ENCODE results near the gene TMED4. TPM values are rescaled to one million over a fixed set of nuclear protein-coding genes. Genes with fewer than 3 reads are reported as not detected.
"Not testable (repeated sequence)": the region's sequence is repeated elsewhere in the genome, so short reads cannot be mapped to it uniquely, and the experiment has no call there.

The TMED4 gene
- total and polyA plus RNA-seq, 3 donors from 2014 or later = 77.8 to 236 (median 164) TPM

DNA sequence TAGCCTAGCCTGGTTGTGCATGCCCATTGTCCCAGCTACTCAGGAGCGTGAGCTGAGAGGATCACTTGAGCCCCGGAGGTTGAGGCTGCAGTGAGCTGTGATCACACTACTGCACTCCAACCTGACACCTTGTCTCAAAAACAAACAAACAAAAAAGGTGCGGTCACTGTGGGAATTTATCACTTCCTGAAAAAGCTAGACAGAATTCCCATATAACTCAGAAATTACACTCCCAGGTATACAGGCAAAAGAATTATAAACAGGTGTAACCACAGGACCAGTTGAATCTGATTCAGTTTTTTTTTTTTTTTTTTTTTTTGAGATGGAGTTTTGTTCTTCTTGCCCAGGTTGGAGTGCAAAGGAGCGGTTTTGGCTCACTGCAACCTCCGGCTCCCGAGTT is 21.2 kb upstream of the TMED4 start:
- intact Hi-C loops (cut with DNase I; ENCODE audit: low total_unique reads) = no loop called here

DNA sequence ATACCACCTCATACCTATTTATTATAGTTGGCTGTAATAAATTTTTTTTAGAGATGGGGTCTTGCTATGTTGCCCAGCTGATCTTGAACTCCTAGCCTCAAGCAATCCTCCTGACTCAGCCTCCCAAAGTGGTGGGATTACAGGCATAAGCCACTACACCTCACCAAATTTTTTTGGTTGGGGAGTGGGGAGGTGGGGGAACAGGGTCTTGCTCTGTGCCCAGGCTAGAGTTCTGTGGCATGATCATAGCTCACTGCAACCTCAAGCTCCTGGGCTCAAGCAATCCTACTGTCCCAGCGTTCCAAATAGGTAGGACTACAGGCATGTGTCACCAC is 20.5 kb upstream of the TMED4 start:
- H3K4me1 ChIP-seq = peaks cover 7% of the 10 kb centered on the region
- 70 to 76% methylated on average over 1 of the region's 1 CpG for WGBS, 2 donors
- TF ChIP-seq, protein P1, sequence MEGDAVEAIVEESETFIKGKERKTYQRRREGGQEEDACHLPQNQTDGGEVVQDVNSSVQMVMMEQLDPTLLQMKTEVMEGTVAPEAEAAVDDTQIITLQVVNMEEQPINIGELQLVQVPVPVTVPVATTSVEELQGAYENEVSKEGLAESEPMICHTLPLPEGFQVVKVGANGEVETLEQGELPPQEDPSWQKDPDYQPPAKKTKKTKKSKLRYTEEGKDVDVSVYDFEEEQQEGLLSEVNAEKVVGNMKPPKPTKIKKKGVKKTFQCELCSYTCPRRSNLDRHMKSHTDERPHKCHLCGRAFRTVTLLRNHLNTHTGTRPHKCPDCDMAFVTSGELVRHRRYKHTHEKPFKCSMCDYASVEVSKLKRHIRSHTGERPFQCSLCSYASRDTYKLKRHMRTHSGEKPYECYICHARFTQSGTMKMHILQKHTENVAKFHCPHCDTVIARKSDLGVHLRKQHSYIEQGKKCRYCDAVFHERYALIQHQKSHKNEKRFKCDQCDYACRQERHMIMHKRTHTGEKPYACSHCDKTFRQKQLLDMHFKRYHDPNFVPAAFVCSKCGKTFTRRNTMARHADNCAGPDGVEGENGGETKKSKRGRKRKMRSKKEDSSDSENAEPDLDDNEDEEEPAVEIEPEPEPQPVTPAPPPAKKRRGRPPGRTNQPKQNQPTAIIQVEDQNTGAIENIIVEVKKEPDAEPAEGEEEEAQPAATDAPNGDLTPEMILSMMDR (IDR thresholded peaks at IDR 0.05) = no peak
- TF ChIP-seq POLR2A (IDR thresholded peaks at IDR 0.05) = no peak
- intact Hi-C loops (cut with DNase I; ENCODE audit: low total_unique reads) = no loop called here
- DNase-seq = no peak
- no peak overlapping the region for H3K4me3 ChIP-seq
- no peaks in the 10 kb centered on the region for H3K27me3 ChIP-seq
- H3K27ac ChIP-seq = no peak overlapping the region
- H3K36me3 ChIP-seq (ENCODE audit: low read depth, missing control alignments) = no peaks in the 10 kb centered on the region
- no peaks in the 10 kb centered on the region for H3K9me3 ChIP-seq

More for the DNA sequence above, 21.2 kb upstream of the TMED4 start:
- Histone ChIP-seq H3K27me3 (no peaks in the 10 kb centered on the region), H3K36me3 (ENCODE audit: low read depth, missing control alignments) (no peaks in the 10 kb centered on the region), H3K4me1 (peaks cover 7% of the 10 kb centered on the region), H3K9me3 (no peaks in the 10 kb centered on the region), H3K4me3 (no peak overlapping the region), H3K27ac (no peak overlapping the region)
- DNase-seq = no peak
- WGBS, 2 donors = 78 to 81% methylated on average over 6 of the region's 6 CpGs
- TF ChIP-seq POLR2A (IDR thresholded peaks at IDR 0.05) = no peak
- TF ChIP-seq, protein P1 (IDR thresholded peaks at IDR 0.05) = no peak

DNA sequence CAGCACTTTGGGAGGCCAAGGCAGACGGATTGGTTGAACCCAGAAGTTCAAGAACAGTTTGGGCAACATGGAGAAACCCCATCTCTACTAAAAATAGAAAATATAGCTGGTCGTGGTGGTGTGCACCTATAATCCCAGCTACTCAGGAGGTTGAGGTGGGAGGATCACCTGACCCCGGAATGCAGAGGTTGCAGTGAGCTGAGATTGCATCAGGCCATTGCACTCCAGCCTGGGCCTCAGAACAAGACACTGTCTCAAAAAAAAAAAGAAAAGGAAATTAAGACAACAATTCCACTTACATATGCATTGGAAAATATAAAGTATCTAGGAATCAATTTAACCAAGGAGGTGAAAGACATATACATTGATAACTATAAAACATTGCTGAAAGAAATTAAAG is 17.2 kb upstream of the TMED4 start:
- 60 to 61% methylated on average over 3 of the region's 3 CpGs for WGBS, 2 donors
- no peaks in the 10 kb centered on the region for H3K27me3 ChIP-seq

DNA sequence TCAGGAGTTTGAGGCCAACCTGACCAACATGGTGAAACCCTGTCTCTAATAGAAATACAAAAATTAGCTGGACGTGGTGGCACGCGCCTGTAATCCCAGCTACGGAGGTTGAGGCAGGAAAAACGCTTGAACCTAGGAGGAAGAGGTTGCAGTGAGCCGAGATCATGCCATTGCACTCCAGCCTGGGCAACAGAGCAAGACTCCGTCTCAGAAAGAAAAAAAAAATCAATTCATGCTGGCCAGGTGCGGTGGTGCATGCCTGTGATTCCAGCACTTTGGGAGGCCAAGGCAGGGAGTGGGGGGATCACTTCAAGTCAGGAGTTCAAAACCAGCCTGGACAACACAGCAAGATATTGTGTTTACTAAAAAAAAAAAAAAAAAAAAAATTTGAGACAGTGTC is 15.2 kb upstream of the TMED4 start:
- H3K36me3 ChIP-seq (ENCODE audit: low read depth, missing control alignments); intact Hi-C loops (cut with DNase I; ENCODE audit: low total_unique reads); H3K9me3 ChIP-seq; H3K27ac ChIP-seq; H3K27me3 ChIP-seq; H3K4me3 ChIP-seq; DNase-seq; H3K4me1 ChIP-seq: not testable (repeated sequence)
- 87 to 93% methylated on average over 8 of the region's 8 CpGs for WGBS, 2 donors

More for the DNA sequence above, 17.2 kb upstream of the TMED4 start:
- TF ChIP-seq POLR2A (IDR thresholded peaks at IDR 0.05) = no peak
- TF ChIP-seq, protein P1 (IDR thresholded peaks at IDR 0.05) = no peak
- DNase-seq = no peak
- no peaks in the 10 kb centered on the region for H3K9me3 ChIP-seq
- H3K36me3 ChIP-seq (ENCODE audit: low read depth, missing control alignments) = no peaks in the 10 kb centered on the region
- no peak overlapping the region for H3K27ac ChIP-seq
- H3K4me1 ChIP-seq = no peaks in the 10 kb centered on the region
- H3K4me3 ChIP-seq = no peak overlapping the region
- intact Hi-C loops (cut with DNase I; ENCODE audit: low total_unique reads) = no loop called here

DNA sequence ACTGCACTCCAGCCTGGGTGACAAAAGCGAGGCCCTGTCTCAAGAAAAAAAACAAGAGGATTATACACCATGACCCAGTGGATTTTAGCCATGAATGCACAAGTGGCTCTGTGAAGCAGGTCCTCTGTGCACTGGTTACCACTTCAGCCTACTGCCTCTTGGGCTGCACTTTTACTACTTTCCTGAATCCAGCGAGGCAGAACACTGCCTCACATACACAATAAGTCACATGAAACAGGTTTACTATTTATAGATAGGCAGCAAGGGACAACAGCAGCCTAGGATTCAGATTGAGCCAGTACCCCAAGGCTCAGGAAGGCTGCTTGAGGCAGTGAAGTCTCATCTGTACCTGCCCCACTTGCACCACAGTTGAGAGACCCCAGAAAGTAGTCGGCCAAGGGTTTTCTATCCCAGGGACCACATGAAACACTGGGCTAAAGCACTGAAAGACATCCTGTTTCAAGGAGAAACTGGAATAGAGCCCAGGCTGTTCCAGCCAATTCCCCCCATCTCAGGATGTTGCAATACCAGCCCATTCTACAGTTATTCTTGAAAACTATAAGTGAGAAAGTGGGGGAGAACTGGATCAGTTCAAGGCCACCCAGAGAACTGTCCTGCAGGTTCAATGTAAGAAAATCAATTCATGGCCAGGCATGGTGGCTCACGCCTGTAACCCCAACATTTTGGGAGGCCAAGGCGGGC is 14.1 kb upstream of the TMED4 start:
- no peak overlapping the region for H3K4me3 ChIP-seq
- no peak for TF ChIP-seq POLR2A (IDR thresholded peaks at IDR 0.05)
- TF ChIP-seq, protein P1 (IDR thresholded peaks at IDR 0.05) = no peak
- H3K36me3 ChIP-seq (ENCODE audit: low read depth, missing control alignments) = no peaks in the 10 kb centered on the region
- no peaks in the 10 kb centered on the region for H3K4me1 ChIP-seq
- no peak for DNase-seq
- WGBS, 2 donors = 88 to 90% methylated on average over 5 of the region's 5 CpGs
- H3K27ac ChIP-seq = no peak overlapping the region
- no peaks in the 10 kb centered on the region for H3K27me3 ChIP-seq
- intact Hi-C loops (cut with DNase I; ENCODE audit: low total_unique reads) = no loop called here
- H3K9me3 ChIP-seq = no peaks in the 10 kb centered on the region
